ENCODE results near the gene MYF6.

The MYF6 gene

GRCh38 chr12:80704420-80704819 lies 3.0 kb upstream of the MYF6 start:
- no peak for DNase-seq (ENCODE audit: low spot score)
- FAIRE-seq, result no peak

- no peak for FAIRE-seq
- no peak for DNase-seq (ENCODE audit: low spot score)
Observed at GRCh38 chr12:80707830-80708258, 410 bp downstream of the MYF6 start.

GRCh38 chr12:80708259-80708974 lies 983 bp downstream of the MYF6 start:
- DNase-seq (ENCODE audit: low spot score) (no peak), FAIRE-seq (no peak)

GRCh38 chr12:80708975-80709328 lies 1.5 kb downstream of the MYF6 start:
- FAIRE-seq (no peak), DNase-seq (ENCODE audit: low spot score) (no peak)

GRCh38 chr12:80709811-80710726 lies 2.6 kb downstream of the MYF6 start:
- no peak for DNase-seq (ENCODE audit: low spot score)
- no peak for FAIRE-seq

- FAIRE-seq, result no peak
Observed at GRCh38 chr12:80710727-80711449, 3.5 kb downstream of the MYF6 start.

GRCh38 chr12:80711866-80712265 lies 4.4 kb downstream of the MYF6 start:
- DNase-seq (ENCODE audit: low spot score) (no peak), FAIRE-seq (no peak)

More at GRCh38 chr12:80710727-80711449, 3.5 kb downstream of the MYF6 start:
- no peak for DNase-seq (ENCODE audit: low spot score)

- no peak for FAIRE-seq
- no peak for DNase-seq (ENCODE audit: low spot score)
Observed at GRCh38 chr12:80712866-80713265, 5.4 kb downstream of the MYF6 start.

GRCh38 chr12:80713419-80713818 lies 6.0 kb downstream of the MYF6 start:
- DNase-seq (ENCODE audit: low spot score), result no peak
- no peak for FAIRE-seq

GRCh38 chr12:80714055-80714454 lies 6.6 kb downstream of the MYF6 start:
- FAIRE-seq (no peak), DNase-seq (ENCODE audit: low spot score) (no peak)

- no peak for FAIRE-seq
- no peak for DNase-seq (ENCODE audit: low spot score)
Observed at GRCh38 chr12:80714846-80715245, 7.4 kb downstream of the MYF6 start.

GRCh38 chr12:80715713-80716249 lies 8.3 kb downstream of the MYF6 start:
- no peak for FAIRE-seq
- no peak for DNase-seq (ENCODE audit: low spot score)

GRCh38 chr12:80716696-80717469 lies 9.4 kb downstream of the MYF6 start, which contains the start of gene MYF5:
MYF5 (plus strand) TSS chr12:80716912; CDS start chr12:80717064, 152 bp downstream.
- DNase-seq (ENCODE audit: low spot score) (no peak), FAIRE-seq (no peak)

GRCh38 chr12:80717856-80718255 lies 10.4 kb downstream of the MYF6 start:
- no peak for DNase-seq (ENCODE audit: low spot score)
- no peak for FAIRE-seq

GRCh38 chr12:80720516-80720915 lies 13.1 kb downstream of the MYF6 start:
- no peak for DNase-seq (ENCODE audit: low spot score)
- FAIRE-seq, result no peak

- FAIRE-seq (no peak), DNase-seq (ENCODE audit: low spot score) (no peak)
Observed at GRCh38 chr12:80721326-80721725, 13.9 kb downstream of the MYF6 start.

- FAIRE-seq, result no peak
- no peak for DNase-seq (ENCODE audit: low spot score)
Observed at GRCh38 chr12:80745851-80746505, 38.5 kb downstream of the MYF6 start.

- no peak for DNase-seq (ENCODE audit: low spot score)
- FAIRE-seq, result no peak
Observed at GRCh38 chr12:80747800-80748199, 40.4 kb downstream of the MYF6 start.

GRCh38 chr12:80749456-80749855 lies 42.0 kb downstream of the MYF6 start:
- DNase-seq (ENCODE audit: low spot score) (no peak), FAIRE-seq (no peak)

GRCh38 chr12:80752464-80752863 lies 45.0 kb downstream of the MYF6 start:
- DNase-seq (ENCODE audit: low spot score) (no peak), FAIRE-seq (no peak)
